Measurements from ENCODE around the gene ZDHHC7. TPM values are rescaled to one million over a fixed set of nuclear protein-coding genes. Genes with fewer than 3 reads are reported as not detected.

The ZDHHC7 gene
- total RNA-seq, 1 donor from 2014 or later: 79.7 TPM

DNA sequence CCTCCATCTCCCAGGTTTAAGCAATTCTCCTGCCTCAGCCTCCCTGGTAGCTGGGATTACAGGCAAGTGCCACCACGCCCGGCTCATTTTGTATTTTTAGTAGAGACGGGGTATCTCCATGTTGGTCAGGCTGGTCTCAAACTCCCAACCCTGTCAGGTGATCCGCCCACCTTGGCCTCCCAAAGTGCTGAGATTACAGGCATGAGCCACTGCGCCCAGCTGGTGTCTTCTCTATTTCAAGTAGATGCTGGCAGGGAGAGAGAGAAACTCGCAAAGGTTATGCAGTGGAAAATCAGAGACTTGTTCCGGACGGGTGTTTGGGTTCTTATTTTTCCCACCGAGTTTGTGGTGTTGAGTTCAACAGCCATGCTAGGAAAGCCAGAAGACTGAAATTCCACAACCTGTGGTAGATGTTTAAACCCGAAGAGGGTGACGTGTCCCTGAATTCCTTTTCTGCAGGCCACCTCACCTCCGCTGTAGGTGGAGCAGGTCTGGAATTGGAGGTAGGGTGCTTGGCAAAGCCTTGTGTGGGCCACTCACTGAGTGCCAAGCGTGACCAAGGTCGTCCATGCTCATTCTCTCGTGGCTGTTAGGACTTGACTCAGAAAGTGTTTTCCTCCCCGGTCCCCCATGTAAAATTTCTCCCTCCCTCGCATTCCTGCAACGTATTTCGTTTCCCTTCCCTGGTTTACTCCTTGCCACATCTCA, 7.3 kb upstream of the ZDHHC7 start:
- intact Hi-C loops (cut with DNase I): no loop called here
- Histone ChIP-seq H3K27me3 (no peaks in the 10 kb centered on the region), H3K4me3 (no peak overlapping the region), H3K36me3 (no peaks in the 10 kb centered on the region), H3K9me3 (no peaks in the 10 kb centered on the region), H3K27ac (peak overlapping the region; percentile 55), H3K4me1 (peaks cover 16% of the 10 kb centered on the region)
- DNase-seq (no peak), ATAC-seq (peak; percentile 79)
- TF ChIP-seq, protein P1, sequence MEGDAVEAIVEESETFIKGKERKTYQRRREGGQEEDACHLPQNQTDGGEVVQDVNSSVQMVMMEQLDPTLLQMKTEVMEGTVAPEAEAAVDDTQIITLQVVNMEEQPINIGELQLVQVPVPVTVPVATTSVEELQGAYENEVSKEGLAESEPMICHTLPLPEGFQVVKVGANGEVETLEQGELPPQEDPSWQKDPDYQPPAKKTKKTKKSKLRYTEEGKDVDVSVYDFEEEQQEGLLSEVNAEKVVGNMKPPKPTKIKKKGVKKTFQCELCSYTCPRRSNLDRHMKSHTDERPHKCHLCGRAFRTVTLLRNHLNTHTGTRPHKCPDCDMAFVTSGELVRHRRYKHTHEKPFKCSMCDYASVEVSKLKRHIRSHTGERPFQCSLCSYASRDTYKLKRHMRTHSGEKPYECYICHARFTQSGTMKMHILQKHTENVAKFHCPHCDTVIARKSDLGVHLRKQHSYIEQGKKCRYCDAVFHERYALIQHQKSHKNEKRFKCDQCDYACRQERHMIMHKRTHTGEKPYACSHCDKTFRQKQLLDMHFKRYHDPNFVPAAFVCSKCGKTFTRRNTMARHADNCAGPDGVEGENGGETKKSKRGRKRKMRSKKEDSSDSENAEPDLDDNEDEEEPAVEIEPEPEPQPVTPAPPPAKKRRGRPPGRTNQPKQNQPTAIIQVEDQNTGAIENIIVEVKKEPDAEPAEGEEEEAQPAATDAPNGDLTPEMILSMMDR (IDR thresholded peaks at IDR 0.05): no peak

DNA sequence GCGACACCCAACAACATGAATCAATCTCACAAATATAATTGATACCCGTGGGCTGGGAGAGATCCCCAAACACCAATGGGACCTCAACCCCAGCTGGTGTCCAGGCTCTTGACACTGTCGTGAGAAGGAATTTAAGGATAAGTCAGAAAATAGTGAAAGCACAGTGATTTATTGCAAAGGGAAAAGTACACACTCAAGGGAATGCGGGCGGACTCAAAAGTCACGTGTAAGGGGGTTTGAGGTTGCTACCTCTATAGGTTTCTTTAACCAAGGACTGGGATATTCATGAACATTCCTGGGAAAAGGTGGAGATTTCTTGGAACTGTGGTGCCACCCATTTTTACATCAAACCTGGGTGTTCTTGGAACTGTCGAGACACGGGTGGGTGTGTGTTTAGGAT, 6.3 kb upstream of the ZDHHC7 start:
- Histone ChIP-seq H3K36me3 (no peaks in the 10 kb centered on the region), H3K9me3 (no peaks in the 10 kb centered on the region), H3K27ac (no peak overlapping the region), H3K4me3 (no peak overlapping the region), H3K27me3 (no peaks in the 10 kb centered on the region), H3K4me1 (peaks cover 16% of the 10 kb centered on the region)
- no peak for DNase-seq
- no peak for ATAC-seq
- TF ChIP-seq, protein P1 (IDR thresholded peaks at IDR 0.05): no peak
- intact Hi-C loops (cut with DNase I): no loop called here

DNA sequence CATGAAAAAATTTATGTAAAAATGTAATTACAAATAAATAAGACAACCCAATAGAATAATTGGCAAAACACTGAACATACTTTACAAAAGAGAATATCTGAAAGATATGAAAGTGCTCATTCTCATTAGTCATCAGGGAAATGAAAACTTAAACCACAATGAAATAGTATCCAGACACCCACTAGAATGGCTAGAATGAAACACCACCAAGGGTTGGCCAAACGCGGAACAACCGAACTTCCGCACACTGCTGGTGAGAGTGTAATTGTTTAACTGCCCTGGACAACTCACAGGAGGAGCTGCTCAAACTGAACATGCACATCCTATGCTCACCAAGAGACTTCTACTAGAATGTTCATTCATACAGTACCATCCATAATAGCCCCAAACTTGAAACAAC, 5.8 kb upstream of the ZDHHC7 start:
- intact Hi-C loops (cut with DNase I): no loop called here
- H3K27me3 ChIP-seq: no peaks in the 10 kb centered on the region
- no peak overlapping the region for H3K4me3 ChIP-seq
- ATAC-seq (peak; percentile 82), DNase-seq (no peak)
- H3K36me3 ChIP-seq: no peaks in the 10 kb centered on the region
- H3K9me3 ChIP-seq: no peaks in the 10 kb centered on the region
- H3K27ac ChIP-seq: peak overlapping the region; percentile 55
- H3K4me1 ChIP-seq: peaks cover 18% of the 10 kb centered on the region
- TF ChIP-seq, protein P1 (IDR thresholded peaks at IDR 0.05): no peak

DNA sequence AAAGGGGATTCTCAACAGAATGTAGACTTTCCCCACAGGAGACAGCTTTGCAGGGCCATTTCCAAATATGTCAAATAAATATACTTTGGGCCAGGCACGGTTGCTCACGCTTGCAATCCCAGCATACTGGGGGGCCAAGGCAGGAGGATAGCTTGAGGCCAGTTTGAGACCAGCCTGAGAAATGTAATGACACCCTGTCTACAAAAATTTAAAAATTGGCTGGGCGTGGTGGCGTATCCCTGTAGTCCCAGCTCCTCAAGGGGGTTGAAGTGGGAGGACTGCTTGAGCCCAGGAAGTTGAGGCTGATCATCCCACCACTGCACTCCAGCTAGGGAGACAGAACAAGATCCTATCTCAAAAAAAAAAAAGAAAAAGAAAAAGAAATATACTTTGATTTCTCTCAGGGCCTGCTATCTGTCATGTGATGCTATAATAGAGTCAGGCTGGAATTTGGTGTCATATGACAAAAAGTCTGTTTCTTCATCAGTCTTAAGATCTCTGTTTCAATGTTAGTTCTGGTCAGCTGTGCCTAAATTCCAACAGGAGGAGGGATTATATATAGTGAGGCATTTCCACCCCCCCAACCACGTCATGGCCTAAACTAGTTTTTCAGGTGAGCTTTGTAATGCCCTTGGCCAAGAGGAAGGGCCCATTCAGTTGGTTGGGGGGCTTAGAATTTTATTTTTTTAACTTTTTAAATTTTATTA, 4.3 kb upstream of the ZDHHC7 start:
- ATAC-seq: no peak
- H3K27ac ChIP-seq: peak overlapping the region; percentile 55
- H3K4me1 ChIP-seq: peaks cover 23% of the 10 kb centered on the region
- no peaks in the 10 kb centered on the region for H3K9me3 ChIP-seq
- DNase-seq: no peak
- TF ChIP-seq, protein P1 (IDR thresholded peaks at IDR 0.05): no peak
- intact Hi-C loops (cut with DNase I): no loop called here
- H3K4me3 ChIP-seq: no peak overlapping the region
- H3K27me3 ChIP-seq: no peaks in the 10 kb centered on the region
- H3K36me3 ChIP-seq: no peaks in the 10 kb centered on the region

DNA sequence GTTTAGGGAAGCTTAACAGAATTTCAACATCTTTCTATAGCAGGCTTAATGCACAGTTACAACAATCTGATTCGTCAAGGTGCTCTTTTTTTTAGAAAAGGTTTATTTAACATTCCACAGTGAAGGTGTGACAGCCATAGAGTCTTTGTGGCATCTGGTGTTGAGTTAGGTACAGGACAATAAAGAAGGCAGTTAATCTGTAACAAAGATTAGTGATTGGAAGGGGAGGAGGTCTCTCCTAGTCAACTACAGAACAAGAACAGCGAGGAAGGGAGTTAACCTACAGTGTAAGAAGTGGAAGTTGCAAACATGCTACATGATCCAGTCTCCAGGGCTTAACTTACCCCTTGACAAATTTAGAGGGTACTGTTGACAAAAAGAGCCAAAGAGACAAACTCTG, 3.0 kb upstream of the ZDHHC7 start:
- Histone ChIP-seq H3K9me3 (no peaks in the 10 kb centered on the region), H3K4me3 (no peak overlapping the region), H3K36me3 (no peaks in the 10 kb centered on the region), H3K27ac (no peak overlapping the region), H3K27me3 (no peaks in the 10 kb centered on the region), H3K4me1 (peaks cover 35% of the 10 kb centered on the region)
- no peak for DNase-seq
- ATAC-seq: no peak
- intact Hi-C loops (cut with DNase I): no loop called here
- TF ChIP-seq, protein P1 (IDR thresholded peaks at IDR 0.05): no peak

Data from upper lobe of right lung (tissue), 1 donor.